Mucosa of gallbladder (tissue), 1 donor: ENCODE data around the gene ZNF429. TPM values are rescaled to one million over a fixed set of nuclear protein-coding genes. Genes with fewer than 3 reads are reported as not detected.
A peak's percentile ranks its signal among the peaks of the same experiment; 100 is the strongest.
"Not testable (repeated sequence)": the region's sequence is repeated elsewhere in the genome, so short reads cannot be mapped to it uniquely, and the experiment has no call there.

Experiments
- DNase-seq: peaks from one replicate; pipeline ENCODE4 v3.0.0-alpha.2; 2020; ENCODE audit warnings: low spot score
- total RNA-seq: library from RNA; stranded (reverse); gene quantifications from one replicate; pipeline ENCODE4 v1.2.1, GENCODE V29; 2021
- donor health status: DM: no; HTN: no; CAD: no.

Gene ZNF429
- total RNA-seq, 1 donor from 2014 or later = 21.7 TPM

DNA sequence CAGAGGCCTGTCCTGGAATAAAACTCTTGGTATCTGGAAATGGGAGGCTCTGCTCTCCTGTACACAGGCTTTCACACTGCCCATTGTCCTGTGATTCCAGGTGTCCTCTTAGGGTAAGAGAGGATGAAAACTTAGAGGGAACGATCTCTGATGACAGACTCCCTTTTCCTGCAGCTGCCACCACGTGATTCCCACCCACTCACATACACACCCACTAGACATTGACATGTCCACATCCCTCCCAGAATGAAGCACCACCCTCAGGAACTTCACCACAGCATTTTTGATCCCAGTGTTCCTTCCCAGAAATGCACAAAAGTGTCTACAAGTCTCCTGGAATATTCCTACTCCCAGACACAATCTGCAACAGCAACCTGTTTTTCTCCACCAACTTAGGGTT is 8.2 kb downstream of the ZNF429 start:
- DNase-seq = no peak

DNA sequence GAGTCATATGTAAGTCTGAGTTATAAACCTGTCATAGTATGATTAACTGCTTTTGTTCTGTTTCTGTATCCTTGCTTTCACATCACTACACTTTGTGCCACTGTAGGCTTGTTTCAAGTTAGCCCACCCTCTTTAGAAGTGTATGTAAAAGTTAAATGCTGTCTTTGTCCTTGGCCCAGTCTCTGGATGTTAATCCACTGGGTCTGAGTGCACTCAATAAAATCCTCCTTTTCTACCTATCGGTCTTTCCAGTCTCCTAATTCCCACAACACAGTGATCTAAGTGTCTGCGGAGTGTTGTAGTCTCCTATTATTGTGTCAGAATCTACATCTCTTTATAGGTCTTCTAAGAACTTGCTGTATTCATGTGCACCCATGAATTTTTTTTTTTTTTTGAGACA is 14.1 kb downstream of the ZNF429 start:
- no peak for DNase-seq

DNA sequence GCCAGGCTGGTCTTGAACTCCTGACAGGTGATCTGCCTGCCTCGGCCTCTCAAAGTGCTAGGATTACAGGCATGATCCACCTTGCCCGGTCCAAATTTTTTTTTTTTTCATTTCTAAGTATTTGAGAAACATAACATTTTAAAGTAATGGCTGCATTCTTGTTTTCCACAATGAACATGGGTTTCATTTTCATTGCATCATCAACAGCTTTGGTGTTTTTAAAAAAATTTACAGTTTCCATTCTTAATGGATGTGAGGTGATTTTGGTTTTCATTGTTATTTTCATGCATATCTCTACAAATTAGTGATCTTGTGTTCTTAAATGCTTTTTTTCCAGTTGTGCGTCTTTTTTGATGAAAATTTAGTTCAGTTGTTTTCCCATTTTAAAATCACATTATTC is 27.5 kb downstream of the ZNF429 start:
- DNase-seq = no peak

DNA sequence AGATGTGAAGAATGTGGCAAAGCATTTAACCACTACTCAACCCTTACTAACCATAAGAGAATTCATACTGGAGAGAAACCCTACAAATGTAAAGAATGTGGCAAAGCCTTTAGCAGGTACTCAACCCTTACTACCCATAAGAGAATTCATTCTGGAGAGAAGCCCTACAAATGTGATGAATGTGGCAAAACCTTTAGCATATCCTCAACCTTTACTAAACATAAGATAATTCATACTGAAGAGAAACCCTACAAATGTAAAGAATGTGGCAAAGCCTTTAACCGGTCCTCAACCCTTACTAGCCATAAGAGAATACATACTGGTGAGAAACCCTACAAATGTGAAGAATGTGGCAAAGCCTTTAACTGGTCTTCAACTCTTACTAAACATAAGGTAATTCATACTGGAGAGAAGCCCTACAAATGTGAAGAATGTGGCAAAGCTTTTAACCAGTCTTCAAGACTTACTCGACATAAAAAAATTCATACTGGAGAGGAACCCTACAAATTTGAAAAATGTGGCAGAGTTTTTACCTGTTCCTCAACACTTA is 31.4 kb downstream of the ZNF429 start:
- not testable (repeated sequence) for DNase-seq

DNA sequence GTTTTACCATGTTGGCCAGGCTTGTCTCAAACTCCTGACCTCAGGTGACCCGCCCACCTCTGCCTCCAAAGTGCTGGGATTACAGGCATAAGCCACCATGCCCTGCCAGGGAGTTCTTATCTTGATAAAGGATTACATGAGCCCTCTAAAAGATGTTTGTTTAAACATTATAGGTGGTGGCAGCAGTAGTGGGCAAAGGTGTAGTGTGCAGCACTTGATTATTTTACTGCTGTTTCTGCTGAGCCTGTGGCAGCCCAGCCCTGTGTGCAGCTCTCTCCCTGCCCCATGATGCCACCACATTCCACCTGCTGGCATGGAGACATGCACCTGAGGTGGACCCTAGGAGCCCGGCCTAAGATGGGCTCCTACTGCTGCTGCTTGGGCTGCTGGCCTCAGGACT is 54.0 kb downstream of the ZNF429 start:
- no peak for DNase-seq

DNA sequence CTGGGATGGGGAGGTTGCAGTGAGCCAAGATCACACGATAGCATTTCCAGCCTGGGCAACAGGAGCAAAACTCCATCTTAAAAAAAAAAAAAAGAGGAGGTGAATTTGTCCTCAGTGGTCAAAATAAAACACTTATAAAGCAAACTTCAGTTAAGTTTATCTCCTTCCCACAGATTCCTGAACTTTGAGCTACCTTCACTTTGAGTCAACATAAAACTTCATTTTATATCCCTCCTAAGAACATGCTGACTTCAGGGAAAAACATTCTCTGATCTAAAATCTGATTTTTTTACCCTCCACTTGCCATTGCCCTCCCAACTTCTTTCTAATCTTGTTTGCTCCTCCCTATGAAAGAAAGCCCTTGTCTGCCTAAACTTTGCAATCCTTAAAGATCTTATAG is 59.0 kb downstream of the ZNF429 start:
- DNase-seq = no peak

DNA sequence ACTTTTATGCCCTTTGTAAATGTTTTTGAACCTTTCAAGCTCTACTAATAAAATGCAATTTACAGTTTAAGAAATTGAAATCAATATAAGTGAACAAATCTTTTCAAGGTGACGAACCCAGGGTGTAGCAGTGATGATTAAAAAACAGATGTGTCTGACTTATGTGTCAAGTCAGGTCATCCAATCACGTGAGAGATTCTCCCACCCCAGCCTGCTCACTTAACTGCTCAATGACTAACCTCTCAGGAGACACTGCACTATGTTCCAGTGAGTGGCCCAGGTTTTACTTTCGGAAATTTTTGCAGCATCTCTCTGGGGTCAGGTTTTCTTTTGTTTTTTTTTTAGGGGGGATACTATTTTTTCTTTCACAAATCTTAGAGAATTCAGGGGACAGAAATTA is 60.7 kb downstream of the ZNF429 start:
- no peak for DNase-seq

DNA sequence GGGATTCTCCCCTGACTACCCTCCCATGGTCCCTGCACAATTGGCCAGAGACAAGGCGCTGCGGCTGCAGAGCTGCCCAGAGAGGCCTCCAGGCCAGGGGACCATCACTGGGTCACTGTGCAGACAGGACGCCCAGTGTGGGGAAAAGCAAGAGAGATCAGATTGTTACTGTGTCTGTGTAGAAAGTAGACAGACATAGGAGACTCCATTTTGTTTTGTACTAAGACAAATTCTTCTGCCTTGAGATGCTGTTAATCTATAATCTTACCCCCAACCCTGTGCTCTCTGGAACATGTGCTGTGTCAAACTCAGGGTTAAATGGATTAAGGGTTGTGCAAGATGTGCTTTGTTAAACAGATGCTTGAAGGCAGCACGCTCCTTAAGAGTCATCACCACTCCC is 62.4 kb downstream of the ZNF429 start:
- not testable (repeated sequence) for DNase-seq

DNA sequence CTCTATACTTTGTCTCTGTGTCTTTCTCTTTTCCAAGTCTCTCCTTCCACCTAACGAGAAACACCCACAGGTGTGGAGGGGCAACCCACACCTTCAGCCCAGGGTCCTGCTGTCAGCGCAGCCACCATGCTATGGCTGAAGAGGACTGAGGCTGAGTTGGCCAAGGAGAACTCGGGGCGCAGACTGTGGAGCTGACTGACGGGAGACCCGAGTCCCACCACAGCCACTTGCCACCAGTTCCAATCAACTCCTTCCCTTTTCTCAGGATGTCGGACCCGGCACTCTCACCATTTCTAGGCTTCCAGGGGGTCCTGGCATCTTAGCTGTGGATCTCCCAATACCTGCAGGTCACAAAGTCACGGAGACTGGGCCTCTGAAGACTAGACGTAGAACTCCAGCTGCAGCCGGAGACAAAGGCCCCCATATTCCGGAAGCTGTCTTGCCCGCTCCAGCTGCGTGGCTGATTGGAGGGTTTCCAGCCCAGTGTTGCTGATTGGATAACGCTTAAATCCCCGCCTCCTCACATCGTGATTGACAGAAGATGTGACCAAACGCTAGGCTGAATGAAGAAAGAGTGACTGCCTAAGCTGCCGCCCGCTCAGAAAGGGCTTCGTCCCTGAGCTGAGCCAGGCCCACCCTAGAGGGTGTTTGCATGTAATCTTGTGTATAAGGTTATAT is 63.6 kb downstream of the ZNF429 start:
- peak; percentile 96 for DNase-seq

DNA sequence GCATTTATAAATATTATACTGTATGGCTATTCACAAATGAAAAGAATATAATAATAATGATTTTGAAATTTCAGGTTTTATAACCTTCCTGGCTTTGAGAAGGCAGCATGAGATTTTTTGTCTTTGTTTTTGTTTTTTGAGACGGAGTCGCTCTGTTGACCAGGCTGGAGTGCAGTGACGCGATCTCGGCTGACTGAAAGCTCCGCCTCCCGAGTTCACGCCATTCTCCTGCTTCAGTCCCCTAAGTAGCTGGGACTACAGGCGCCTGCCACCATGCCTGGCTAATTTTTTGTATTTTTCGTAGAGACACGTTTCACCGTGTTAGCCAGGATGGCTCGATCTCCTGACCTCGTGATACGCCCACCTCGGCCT is 64.1 kb downstream of the ZNF429 start:
- DNase-seq = peak; percentile 64

DNA sequence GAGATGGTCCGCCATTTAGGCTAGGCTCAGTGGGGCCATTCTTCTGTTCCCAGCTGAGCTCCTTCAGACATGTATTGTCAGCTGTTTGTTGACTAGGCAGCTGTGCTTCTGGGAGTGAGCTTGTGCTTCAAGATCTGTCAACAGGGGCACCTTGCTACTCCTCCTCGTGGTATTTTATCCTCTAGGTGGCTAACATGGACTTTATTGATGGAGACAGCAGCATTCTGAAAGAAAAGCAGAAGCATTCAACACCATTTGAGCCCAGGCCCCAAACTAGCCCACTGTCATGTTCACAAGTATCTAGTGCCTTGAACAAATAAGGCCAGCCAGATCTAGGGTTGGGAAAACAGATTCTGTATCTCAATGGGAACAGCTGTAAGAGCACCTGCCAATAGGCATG is 65.9 kb downstream of the ZNF429 start:
- DNase-seq = no peak

DNA sequence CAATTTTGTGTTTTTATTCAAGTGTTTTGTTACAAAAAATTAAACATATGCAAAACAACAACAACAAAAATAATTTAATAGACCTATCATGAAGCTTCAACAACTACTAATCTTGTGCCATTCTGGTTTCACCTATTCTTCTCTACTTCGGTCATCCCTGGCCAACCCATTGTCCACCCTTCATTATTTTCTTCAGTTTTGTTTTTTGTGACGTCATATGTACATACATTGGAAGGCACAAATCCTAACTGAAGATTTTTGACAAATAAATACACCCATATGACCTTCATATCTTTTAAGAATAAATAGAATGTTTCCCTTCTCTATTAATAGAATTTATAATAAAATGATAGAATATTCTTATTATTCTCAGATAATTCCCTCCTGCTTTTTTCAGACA is 69.2 kb downstream of the ZNF429 start:
- no peak for DNase-seq

DNA sequence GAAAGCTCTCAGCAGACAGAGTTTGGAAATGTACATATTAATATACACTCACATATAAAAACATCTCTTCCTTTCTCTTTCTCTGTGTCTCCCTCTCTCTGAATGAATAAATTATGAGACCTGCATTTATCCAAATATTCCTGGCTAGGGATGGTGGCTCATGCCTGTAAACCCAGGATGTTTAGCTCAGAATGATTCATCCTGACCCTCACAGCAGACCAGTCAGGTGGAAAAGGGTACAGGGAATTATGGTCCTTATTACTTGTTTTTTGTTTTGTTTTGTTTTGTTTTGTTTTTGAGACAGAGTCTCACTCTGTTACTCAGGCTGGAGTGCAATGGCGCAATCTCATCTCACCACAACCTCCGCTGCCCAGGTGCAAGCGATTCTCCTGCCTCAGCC is 71.1 kb downstream of the ZNF429 start:
- no peak for DNase-seq

DNA sequence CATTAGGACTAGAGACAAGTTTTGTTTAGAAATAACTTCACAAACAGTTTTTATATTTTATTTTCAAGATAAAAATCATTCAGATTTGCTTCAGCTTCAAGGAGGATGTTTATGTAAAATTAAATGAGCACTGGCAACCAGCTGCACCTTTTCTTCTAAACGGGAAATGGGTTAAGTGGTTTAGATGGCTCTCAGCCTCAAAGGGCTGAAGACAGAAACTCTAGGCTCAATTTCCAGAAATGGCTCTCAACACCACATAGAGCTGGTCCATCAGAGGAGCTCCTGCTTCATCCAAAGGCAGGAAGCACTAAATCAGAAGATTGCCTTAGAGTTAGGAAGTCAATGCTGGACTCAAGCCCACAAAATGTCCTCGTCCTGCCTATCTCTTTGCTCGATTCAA is 74.7 kb downstream of the ZNF429 start:
- no peak for DNase-seq

DNA sequence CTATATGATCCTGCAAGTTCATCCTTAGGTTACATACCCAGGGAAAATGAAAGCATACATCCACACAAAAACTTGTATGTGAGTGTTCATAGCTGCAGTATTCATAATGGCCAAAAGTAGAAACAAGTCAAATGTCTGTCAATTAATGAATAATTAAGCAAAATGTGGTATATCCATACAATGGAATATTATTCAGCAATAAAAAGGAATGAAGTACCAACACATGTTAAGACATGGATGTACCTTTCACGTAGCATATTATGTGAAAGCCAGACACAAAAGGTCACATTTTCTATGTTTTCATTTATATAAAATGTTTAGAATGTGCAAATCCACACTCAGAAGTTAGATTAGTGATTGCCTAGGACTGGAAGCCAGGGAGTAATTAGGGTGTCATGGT is 75.4 kb downstream of the ZNF429 start:
- DNase-seq = no peak

DNA sequence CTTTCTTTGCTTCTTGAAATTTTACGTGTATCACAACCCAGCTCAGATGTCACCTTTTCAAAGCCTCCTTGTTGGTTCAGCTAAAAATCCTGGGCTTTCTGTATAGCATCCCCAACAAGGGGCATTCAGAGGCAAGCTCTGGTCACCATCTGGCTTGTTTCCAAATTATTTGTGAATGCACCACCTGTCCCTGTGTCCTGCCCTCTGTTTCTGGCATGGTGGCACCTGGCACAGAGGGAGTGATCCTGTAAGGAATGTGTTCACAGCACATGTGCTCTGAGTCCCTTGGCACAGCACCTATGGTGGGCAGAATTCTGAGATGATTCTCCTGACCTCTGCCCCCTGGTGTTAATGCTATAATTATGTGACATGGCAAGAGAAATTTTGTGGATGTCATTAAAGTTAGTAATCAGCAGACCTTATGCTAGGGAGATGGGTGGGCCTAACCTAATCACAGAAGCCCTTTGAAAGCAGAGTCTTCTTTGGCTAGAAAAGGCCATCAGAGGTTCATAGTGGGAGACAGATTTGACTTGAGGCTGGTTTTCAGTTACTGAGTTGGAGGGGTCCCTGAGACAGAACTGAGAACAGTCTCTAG is 76.3 kb downstream of the ZNF429 start:
- DNase-seq = no peak

DNA sequence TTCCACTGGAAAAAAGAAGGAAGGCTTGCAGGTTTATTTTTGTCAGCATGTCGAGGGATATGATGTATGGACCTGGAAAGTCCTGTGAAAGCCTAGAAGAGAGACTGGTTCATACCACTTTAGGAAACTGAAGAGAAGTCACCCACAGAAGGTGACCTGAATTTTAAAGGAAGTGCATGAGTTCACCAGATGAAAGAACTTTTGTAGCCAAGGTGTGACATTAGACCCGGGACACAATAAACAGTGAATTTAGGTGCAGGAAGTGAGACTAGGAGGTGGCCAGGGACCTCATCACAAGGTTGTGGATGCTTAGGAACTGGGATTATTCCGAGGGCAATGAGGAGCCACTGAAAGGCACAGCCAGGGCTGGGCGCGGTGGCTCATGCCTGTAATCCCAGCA is 79.1 kb downstream of the ZNF429 start:
- no peak for DNase-seq

DNA sequence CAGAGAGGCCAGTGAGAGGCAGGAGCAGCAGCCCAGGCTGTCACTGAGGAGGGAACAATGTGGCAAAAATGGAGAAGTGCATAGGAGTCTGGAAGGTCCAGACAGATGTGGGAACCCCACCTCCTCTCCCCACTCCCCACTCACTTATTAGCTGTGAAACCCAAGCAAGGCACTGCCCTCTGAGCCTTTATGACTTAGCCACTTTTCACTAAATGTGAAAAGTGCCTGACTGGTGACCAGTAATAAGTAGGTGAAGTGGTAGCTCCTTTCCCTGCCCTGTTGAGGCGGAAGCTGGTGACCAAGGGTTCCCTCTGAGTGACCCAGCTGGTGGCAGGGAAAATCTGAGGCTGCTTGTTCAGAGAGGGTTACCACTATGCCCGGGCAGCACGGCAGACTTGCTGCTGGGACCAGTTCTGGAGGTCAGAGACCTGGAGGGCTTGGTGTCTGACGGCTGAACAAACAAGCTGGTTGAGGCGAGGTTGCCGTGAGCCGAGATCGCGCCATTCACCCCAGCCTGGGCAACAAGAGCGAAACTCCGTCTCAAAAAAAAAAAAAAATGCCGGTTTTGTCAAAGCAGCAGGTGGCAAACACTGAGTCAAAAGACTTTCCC is 80.0 kb downstream of the ZNF429 start:
- DNase-seq = no peak

DNA sequence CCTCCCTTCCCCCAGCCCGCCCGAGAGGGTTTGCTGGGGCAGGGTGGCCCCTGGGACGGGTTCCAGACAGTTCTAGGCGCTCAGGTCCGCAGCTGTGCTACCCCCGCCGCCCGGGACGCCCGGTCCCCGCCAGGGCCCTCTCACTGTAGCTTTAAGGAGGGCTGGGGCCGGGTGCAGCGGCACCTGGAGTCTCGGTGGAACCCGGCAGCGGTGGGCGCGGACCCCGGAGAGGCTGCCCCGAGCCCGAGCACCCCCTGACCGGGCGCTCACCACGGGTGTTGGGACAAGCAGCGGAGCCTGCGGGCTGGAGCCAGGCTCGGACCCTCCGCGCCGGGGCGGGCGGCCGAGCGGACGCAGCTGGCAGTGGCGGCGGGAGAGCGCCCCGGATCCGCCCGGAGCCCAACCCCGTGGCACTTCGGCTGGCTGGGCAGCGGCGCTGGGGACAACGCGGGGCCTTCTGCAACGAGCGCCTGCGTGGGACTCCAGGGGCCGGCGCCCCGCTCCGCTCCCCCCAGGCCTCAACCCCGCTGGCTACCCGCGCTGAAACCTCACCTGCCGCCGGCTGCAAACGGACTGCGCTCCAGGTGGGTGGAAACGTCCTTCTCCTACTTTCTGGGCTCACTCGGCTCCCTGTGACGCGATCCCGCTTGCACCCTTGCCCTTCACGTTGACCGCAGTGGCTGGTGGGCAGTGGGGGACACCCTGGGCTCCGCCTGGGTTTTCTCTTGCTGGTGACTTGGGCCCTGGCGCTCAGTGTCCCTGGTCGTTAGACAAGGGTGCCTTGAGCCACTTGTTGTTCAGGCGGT is 81.1 kb downstream of the ZNF429 start:
- DNase-seq = no peak

DNA sequence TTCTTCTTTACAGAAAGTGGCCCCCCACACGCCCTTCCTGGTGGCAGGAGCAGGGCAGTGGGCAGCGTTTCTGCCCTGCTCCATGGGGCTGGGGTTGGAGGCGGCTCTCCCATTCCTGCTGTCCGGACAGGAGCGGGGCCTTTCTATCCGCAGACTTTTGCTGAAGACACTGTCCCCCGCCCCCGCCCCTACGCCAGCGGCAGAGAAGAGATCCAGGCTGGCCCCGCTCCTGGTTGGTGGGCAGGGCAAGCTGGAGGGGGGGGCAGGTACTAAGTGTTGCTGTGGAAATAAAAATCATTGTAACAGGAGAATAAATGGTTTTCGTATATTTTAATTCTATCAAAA is 81.7 kb downstream of the ZNF429 start:
- no peak for DNase-seq

DNA sequence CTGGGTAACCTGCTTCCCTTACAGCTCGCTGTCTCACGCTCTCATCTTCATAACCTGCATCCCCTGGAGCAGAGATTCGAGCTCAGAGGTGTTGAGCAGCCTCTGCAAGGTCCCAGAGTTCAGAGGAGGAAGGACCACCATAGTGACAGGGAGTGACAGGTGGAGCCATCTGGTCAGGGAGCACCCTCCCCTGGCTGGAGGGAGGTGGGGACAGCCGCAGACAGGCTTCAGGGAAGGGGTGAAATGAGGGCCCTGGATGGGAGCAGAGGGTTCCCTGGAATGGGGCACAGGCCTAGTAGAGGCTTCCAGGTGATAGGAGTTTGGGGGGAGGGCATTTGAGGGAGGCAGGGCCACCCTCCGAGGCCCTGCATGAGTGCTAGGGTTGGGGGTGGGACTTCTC is 82.1 kb downstream of the ZNF429 start:
- DNase-seq = no peak

DNA sequence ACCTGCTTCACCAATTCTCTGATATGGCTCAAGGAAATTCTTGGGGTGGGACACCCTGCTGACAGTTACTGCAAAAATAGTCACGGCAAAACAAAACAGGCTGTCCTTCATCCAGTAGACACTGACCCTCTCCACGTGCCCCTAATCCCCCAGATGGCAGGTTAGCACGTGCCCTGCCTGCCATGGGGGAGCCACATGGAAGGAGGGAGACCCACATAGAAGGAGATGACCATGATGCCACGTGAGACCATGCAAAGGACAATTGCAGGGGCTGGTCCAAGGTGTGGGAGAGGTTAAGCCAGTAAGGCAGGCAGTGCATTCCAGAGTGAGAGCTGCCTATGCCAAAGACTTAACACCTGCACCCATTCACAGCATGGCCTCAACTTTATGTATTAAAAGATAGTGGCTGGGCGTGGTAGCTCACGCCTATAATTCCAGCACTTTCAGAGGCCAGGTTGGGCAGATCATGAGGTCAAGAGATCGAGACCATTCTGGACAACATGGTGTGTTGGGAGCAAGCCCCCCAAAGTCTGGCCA is 82.7 kb downstream of the ZNF429 start:
- no peak for DNase-seq
